ENCODE data around the gene CBY1.

The CBY1 gene

DNA sequence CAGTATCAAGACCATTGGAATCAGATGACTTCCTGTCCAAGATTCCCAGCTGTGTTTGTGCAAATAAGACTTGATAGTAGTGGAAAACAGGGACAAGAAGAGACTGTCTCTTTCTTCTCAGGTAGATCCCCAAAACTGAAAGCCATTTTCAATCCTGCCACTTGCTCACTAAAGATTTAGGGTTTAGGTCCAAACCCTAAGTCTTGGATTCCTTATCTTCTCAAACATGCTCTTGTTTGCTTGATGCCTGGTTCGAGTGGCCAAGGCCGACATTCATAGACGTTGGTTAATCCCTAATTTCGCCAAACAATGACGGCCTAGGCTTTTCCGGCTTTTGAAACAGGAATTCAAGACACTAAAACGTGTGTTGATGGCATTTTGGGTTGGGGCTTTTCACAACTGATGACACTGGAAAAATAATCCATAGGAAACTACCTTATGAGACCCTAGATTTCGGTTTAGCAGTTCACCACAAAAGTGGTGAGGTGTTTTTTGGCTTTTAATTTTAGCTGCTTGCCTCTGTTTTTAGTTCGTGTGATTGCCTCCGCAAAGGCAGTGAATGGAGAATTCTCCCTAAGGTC lies 48.3 kb downstream of the CBY1 start:
- DNase-seq: no peak

DNA sequence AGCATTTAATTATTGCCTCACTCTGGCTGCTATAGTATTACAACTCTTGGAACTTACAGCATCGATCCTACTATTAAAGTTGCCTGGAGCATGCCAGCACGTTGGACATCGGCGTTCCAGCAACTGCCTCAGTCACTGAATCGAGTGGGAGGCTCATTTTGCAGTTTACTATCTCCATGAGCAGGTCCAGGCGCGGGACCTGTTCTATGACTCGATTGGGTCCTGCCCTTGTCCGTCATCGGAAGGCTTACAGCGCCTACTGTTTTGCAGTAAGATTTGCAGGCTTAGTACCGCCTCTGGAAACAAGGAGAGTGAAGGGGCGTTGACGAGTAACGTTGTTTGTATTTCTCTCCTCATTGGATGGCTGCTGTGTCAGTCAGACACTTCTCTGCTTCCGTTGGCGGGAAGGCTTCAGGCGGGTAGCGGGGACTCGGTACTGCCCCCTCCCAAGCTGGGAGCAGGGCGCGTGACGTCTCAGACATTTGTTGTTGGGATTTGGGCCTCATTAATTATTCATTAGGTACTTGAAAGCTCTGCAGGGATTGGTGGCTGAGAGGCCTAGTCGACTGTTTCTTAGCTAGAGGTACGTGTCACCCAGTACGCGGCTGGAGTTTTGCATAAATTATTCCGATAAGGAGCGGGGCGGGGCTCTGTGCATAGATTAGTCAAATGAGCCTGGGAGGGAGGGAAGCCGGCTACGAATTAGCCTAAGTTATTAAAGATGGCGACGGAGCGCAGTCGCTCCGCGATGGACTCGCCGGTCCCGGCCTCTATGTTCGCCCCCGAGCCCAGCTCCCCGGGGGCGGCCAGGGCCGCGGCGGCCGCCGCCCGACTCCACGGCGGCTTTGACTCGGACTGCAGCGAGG lies 49.0 kb downstream of the CBY1 start, which contains the start of gene GTPBP1:
TSS of gene GTPBP1 (plus strand) at position 710 of the 866 bp plus-strand sequence. CDS start at position 722, 12 bp downstream.
- DNase-seq: peak; percentile 96

DNA sequence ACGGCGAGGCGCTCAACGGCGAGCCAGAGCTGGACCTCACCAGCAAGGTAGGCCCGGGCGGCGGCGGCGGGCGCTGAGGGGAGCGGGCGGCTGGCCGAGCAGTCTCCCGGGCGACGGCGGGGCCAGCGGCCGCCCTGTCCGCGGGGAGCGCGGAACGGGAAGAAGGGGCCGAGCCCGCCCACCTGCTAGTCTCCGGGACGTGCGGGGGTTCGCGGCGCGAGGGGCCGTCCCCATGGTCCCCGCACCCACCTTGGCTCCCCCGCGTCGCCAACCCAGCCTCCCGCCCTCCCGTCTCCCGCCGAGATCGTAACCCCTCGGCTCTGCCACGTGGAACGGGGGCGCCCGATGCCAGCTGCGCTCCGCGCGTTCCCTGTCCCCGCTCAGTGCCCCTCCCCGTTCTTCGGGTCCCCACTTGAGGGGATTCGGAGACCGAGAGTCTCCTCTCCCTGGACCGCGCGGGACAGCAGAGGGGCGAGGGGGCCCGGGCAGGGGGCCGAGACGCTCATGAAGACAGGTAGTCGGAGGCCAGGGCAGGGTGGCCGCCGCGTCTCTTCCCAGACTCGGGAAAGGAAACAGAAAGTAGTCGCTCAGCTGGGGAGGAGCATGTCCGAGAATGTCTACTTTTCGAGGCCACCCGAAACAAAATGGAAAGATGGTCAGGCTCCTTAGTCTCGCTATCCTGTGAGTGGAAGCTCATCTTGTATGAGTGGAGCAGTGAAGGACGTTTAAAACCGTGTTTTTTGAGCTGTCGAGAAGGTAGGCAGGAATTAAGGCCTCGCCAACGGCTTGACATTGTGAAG lies 49.9 kb downstream of the CBY1 start:
- peak; percentile 48 for DNase-seq

DNA sequence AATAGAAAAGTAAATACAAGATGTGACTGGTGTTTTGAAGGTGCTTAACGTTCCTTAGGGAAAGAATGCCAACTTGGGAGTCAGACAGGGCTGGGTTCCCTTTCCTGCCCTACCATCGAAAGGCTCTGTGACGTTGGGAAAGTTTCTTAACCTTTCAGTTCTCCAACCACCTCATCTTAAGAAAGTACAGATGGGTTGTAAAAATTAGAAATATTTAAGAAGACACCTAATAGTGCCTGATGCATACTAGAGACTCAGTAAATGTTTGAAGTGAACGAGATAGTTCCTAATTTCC lies 50.4 kb downstream of the CBY1 start:
- no peak for DNase-seq

DNA sequence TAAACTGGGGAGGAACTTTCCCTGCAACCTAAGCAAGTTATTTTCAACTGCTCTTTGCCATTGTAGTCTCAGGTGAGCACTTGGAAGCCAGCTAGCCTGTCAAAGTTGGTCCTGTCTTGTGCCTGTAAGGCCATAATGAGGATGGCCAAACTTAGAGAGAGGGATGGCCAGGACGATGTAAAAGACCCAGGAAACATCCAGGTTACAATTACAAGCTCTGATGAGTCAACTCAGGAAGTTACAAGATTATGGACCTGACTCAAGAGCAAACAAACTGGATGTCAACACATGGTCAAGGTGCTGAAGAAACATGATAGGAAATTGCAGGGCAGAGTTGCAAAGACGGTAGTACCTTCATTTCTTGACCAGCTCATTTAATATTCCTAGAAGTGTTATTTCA lies 50.9 kb downstream of the CBY1 start:
- DNase-seq: no peak

DNA sequence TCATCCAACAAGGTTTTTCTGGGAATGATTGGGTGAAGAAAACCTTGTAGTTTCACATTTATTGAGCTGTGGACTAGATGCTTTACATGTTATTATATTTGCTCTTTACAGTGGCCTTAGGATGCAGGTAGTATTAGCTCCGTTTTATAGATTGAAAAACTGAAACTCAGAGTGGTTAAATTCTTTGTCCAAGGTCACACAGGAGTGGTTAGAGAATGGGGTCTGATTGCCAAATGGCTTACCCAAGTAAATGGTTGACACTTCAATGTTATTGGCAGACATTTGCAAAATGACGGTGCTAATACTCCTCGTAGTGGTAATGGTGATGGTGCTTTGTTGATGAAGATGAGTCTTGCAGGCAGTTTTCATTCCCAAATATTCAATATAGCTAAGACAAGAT lies 51.5 kb downstream of the CBY1 start:
- no peak for DNase-seq

DNA sequence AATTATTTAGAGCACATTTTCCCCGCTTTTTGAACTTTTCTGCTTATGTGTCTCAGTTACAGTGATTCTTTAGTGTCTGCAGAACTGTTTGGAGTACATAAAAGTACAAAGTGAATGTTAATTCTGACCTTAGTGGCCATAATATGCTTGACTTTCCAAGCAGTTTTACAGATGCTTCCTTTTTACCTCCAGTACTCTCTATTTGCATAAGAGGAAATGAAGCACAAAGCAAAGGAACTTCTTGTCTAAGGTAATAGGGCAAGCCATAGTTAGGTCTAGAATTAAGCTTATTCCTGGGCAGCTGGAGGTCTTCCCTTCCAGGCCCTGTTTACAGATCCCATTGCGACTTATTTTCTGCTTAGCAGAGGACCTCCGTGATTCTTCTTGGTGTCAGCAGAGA lies 52.9 kb downstream of the CBY1 start:
- no peak for DNase-seq

DNA sequence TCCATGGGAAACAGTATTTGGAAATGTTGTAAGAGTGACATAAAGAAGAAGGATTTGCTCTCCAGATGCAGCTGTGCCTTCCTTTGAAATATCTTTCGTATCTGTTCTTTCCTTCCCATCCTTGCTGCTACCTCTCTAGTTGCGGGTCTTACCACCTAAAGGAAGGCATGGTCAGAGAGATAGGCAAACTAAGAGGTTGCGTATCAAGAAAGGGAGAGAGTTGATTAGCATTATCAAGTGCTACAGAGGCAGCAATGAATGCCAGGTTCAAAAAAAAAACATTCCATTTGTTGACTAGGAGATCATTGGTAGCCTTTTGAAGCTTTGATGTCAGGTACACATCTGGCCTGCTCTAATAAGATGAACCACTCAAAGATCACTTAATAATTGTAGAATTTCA lies 53.9 kb downstream of the CBY1 start:
- DNase-seq: no peak

DNA sequence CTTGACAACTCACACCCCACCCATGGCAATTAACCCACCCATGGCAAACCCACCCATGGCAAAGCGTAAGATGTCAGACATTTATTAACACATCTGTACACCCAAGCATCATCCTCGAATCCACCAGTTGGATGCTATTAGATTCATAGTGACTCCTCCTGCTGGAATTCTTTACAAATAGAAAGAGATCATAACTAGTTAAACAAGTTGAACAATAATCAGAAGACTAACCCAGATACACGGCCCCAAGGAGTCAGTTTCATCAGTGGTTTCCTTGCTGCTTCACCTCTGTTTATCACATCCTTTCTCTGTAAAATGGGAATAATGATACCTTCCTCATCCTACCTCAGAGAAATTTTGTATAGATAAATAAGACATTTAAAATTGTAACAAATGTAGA lies 54.4 kb downstream of the CBY1 start:
- DNase-seq: no peak

DNA sequence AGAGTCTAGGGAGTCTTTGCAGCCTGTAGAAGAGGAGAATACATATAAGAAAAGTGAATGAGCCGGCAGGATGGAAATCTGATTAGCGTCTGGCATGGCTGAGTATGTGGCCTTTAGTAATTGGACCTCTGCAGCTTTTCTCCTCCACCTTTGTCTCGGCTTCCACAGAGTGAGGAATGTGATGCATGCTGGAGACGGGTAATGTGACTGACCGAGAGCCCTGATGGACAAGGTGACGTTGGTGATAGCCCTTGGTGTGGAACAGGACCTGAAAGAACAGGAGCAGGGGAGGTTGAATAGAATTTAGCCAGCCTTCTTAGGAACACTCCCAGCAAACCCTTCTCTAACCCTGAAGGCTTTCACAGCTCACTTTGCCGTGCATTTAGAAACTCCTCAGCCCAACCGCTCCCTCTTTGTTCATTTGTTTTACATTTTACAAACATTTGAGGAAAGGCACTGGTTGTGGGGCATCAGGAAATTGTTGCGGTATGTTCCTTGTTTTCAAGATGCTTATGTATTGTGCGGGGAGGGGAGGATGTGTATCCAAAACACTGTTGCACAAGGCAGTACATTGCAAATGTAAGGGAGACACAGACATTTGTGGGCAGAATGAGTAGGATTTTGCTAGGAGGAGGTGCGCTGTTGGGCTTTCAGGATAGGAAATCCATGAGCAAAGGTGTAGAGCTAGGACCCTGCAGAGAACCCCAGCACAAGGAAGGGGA lies 56.2 kb downstream of the CBY1 start:
- no peak for DNase-seq

DNA sequence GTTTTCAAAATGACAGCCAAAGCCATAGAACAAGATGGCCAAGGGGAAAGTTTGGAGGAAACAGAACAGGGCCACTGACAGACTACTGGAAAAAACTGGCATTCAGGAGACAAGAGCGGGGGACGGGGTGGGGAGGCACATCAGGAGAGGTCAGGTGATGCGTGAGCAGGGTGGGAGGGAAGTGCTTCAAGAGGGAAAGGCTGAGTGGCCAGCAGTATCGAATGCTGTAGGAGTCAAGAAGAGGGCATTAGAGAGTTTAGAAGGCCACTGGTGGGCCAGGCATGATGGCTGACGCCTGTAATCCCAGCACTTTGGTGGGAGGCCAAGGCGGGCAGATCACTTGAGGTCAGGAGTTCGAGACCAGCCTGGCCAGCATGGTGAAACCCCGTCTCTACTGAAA lies 57.5 kb downstream of the CBY1 start:
- DNase-seq: no peak

DNA sequence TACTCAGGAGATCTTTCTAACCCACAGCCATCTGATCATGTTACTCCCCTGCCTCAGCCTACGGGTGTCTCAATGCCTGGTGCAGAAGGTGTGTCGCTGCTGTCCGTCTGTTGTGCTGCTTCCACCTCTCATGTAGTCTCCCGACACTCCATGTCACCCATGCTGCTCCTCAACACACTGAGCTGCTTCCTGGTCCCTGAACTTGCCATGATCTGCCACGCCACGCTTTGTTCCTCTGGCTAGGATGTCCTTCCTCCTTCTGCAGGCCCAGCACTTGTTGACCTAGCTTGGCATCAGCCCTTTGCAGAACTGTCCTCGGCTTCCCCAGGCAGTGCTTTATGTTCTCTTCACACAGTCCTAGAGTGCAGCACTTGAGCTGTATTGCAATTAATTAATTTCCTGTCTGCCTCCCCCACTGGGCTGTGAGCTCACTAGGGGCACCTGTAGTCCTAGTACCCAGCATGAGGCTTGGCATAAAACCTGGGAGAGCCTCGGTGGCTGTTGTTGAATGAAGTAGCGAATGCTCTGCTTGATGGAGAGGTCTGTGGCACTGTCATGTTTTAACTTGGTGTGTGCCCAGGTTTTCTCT lies 58.8 kb downstream of the CBY1 start:
- no peak for DNase-seq

DNA sequence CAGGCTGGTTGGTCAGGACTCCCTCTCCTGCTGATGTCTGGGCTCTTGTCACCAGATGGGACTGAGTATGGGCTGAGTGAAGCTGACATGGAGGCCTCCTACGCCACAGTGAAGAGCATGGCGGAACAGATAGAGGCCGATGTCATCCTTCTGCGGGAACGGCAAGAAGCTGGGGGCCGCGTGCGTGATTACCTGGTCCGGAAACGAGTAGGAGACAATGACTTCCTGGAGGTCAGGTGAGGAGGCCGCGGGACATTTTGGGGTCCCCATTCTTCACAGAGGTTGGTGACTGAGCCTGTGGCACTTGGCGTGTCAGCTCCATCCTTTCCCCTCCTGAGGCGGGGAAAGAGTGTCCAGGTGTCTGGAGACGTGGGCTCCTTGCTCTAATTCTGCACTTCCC lies 59.4 kb downstream of the CBY1 start:
- DNase-seq: no peak

DNA sequence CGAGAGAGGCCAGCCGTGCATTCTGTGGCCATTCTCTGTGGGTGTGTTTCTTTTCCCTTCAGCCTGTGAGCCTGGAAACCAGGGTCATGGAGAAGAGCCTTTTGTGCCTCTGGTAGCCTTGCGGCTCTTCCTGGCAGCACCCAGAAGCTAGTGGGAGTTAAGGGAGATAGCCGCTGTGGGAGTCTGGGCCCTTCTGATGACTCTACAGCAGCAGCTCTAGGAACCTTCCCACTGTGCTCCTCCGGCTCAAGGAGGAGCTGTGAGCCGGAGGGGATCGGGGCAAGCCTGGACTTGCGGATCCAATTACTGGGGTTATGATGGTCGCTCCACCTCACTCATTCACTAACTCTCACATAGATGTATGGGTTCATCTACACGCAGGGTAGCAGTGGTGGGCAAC lies 59.8 kb downstream of the CBY1 start:
- DNase-seq: no peak

DNA sequence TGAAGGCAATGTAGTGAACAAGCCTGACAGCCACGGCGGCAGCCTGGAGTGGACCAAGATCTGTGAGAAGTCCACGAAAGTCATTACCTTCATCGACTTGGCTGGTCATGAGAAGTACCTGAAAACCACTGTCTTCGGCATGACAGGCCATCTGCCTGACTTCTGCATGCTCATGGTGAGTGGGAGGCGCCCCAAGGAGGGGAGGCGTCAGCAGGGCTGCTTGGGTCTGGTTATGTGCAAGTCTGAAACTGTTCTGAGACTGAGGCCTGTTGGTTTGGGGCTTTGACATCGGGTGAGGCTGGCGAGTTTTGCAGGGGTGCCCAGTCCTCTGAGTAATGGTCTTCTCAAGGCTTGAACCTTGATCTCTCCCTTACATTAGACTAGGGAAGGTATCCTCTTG lies 60.4 kb downstream of the CBY1 start:
- no peak for DNase-seq

DNA sequence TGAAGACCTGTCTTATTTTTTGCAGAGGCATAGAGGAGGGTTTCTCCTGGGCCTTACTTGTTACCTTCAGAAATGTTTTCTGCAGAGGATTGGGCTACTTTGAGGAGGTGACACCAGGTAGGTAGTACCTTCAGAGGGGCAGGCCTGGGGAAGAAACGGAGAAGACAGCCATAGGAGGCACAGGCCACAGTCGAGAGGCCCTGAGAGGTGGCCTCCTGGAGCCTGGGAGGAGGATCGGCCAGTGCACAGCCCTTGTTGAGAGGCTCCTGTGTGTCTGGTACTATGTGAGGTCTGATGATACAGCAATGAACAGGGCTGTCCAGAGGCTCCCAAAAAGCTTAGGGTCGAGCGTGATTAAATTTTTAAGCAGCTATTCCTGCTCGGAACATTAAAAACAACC lies 60.8 kb downstream of the CBY1 start:
- no peak for DNase-seq

DNA sequence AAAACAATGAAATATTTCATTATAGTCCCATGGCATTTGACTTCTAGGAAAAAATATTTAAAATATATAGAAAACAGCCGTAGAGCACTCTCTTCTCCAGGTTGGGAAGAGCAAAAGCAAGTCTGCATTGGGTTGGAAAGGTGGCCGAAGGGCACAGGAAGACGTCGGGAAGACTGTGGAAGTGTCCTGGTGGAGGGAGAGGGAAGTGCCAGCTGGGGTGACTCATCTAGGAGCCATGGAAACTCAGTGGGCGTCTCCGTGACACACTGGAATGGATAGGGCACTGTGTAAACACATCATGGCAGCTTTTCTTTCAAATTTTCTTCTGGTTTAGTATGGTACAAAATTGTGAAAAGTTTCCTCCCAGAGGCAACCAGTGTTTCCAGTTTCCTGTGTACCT lies 62.0 kb downstream of the CBY1 start:
- no peak for DNase-seq

DNA sequence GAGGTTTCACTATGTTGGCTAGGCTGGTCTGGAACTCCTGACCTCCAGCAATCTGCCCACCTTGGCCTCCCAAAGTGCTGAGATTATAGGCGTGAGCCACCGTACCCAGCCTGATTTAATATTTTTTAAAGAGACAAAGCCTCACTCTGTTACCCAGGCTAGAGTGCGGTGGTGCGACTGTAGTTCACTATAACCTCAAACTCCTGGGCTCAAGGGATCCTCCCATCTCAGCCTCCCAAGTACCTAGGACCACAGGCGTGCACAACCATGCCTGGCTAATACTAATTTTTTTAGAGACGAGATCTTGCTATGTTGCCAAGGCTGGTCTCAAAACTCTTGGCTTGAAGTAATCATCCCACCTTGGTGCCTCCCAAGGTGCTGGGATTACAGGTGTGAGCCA lies 62.8 kb downstream of the CBY1 start:
- no peak for DNase-seq

DNA sequence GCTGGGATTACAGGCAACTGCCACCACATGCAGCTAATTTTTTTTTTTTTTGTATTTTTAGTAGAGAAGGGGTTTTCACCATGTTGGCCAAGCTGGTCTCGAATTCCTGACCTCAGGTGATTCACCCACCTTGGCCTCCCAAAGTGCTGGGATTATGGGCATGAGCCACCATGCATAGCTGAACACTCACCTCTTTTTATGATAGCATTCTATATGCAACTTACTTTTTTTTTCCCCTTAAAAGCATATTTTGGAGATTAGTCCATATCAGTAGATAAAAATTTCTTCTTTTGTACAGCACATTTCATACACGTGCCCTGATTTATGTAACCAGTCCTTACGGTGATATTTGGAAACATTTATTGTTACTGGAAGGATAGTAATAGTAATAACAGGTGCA lies 63.9 kb downstream of the CBY1 start:
- no peak for DNase-seq

DNA sequence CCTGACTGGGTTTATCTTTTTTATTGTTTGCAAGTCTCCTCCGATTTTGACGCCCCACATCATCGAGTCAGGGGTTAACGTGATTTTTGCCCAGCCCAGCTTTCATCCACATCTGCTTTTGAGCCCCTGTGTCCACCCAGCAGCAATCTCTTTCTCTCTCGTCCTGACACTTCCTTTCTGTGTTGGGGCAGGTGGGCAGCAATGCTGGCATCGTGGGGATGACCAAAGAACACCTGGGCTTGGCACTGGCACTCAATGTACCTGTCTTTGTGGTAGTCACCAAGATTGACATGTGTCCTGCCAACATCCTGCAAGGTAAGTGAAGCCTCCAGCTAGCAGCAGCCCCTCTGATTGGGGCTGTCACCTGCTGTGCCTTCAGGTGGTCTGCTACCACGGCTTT lies 65.1 kb downstream of the CBY1 start:
- no peak for DNase-seq

All from activated naive CD4-positive, alpha-beta T cell treated with Interleukin-2 at 50 U/mL for 16 hours (primary cell).